Stimulated activated CD8-positive, alpha-beta memory T cell treated with anti-CD3 and anti-CD28 coated beads, Interleukin-4, amount 100 ng/mL, for 1 hour (primary cell): ENCODE measurements around the gene BTBD2.

Source experiments
- DNase-seq, 2 donors: peaks; one replicate each; pipeline ENCODE4 v3.0.0-alpha.2; 2020; ENCODE audit warnings: low read depth in 2 of 2, low spot score in 1 of 2

The BTBD2 gene

DNA sequence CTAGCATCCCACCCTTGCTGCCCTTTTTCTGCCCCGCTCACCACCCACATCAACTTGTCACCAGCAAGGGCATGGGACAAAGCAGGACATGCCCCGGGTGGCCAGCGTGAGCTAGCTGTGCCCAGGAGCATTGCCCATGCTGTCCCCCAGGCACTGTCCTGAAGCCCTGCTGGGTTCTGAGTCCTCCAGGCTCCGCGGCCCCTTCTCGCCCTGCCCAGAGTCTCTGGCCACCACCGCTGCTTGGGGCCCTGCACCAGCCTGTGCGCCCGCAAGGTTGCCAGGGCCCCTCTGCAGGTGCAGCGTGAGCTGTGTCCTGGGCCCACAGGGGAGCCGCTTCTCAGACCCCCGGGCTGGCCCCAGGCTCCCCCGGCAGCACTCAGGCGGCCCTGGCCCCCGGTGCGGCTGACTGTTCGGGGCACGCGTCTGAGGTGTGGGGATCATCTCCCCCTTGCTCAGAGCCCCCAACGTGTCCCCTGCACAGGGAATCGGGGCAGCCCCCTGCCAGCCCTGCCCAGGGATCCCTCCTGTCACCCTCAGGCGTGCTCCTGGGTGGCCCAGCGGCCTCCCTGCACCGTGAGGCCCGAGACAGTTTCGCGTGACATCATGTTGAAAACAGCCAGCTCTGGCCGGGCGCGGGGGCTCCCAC lies 70.5 kb downstream of the BTBD2 start:
- no peak for DNase-seq

DNA sequence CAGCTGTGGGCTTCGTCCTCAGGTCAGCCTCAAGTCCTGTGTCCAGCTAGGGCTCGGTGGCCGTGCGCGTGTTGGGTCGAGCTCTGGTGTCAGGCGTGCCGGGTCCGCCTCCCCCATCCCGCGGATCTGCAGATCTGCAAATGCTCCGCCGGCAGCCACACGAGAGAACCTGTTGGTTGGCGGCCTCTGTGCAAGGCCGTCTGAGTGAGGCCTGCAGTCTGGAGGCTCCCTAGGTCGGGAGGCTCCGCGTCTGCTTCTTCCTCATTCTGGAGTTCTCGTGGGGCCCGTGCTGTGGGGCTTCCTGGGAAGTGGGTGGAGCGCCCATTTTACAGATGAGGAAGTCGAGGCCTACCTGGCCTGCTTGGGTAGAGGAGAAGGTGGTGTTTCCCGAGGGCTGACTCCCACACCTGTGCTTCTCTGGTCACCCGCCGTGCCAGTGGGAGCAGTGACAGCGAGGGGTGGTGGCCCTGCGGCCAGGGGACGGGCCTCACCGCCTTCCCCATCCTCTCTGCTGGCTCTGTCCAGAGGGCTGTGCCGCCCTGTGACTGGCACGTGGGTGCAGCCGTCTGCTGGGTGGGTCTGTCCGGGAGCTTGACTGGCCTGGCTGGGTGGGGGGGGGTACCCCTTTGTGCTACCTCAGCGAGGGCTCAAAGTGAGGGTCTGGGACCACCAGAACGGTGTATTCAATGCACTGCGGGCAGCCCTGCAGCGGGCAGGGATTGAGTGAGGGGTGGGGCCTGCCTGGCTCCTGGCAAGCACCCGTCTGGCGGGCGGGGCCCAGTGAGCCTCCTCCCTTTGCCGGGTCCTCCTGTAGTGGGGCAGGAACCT lies 71.2 kb downstream of the BTBD2 start:
- no peak for DNase-seq

DNA sequence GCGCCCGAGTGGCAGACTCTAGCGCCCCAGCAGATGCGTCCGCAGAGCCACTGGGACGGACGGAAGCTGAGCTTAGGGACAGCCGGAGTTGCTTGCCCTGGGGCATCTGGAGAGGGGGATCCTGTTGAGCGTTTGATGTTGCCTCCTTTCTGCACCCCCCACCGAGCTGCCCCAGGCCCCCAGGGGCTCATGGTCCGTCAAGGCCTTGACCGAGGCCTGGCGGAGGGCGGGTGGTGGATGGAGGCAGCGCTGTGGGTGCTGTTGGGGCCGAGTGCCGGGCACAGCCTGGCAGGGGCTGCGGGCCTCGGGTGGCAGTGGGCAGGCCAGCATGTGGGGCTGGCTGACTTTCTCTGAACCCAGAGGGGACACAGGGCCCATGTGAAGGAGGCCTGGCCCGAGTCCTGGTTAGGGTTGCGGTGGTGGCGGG lies 71.8 kb downstream of the BTBD2 start:
- no peak for DNase-seq

DNA sequence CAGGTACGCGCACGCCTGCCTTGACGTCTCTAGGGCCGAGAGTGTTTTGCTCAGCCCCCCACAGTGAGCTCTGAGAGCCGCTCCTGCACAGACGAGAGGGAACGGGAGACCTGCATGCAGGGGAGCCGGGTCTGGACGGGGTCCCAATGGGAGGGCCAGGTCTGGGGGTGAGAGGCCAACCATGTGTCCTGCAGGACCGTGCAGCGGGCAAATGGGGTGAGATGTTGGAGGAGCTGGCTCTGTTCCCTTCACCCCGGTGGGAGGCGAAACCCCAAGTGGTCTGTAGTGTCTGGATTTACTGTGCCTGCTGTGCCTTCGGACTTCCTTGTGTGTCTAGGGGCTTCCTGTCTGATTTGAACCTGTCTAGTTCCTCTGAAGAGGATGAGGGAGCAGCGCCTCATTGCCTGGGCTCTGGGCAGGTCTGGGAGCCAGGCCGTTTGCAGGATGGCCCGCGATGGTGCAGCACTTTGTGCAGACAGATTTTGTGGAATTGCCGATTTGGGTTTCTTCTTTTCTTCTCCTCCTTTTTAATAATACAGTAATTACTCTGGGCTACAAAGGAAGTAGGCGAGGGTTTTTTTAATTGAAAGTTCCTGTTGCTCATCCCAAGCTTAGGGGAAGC lies 72.5 kb downstream of the BTBD2 start:
- no peak for DNase-seq

DNA sequence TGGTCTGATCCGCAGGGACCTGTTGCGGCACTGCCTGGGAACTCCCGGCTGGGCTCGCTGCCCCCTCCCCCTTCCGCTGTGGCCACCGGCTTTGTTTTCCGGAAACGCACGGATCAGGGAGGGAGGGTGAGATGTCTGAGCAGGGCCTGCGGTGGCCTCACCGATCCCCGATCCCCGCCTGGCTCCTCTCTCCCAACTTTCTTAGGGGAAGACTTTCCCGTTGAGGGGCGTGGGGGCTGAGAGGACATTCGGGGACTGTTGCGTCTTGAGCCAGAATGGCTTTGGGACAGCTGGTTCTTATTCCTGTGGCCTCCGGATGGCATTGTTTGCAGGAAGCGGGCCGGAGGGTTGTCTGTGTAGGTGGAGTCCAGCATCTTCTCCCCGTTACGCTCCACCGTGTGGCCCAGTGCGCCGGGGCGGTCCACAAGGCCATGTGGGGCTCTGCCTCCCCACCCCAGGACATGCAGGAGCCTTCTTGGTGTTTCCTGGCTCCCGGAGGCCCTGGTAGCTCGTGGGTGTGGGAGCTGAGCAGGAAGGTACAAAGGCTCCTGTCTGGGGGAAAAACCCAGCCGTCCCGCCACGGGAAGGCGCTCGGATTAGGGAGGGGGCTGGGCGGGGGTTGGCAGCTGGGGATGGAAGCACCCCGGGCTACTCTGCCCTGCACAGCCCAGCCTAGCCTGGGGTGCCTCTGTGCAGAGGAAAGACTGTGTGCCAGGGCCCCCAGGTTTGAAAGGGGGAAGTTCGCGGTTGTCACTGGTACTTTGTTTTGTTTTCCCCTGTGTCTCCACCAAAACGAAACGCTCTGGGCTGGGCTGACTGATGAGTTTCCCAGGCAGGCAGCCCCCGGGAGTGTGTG lies 73.2 kb downstream of the BTBD2 start:
- peak; percentile 50 to 64 for DNase-seq

DNA sequence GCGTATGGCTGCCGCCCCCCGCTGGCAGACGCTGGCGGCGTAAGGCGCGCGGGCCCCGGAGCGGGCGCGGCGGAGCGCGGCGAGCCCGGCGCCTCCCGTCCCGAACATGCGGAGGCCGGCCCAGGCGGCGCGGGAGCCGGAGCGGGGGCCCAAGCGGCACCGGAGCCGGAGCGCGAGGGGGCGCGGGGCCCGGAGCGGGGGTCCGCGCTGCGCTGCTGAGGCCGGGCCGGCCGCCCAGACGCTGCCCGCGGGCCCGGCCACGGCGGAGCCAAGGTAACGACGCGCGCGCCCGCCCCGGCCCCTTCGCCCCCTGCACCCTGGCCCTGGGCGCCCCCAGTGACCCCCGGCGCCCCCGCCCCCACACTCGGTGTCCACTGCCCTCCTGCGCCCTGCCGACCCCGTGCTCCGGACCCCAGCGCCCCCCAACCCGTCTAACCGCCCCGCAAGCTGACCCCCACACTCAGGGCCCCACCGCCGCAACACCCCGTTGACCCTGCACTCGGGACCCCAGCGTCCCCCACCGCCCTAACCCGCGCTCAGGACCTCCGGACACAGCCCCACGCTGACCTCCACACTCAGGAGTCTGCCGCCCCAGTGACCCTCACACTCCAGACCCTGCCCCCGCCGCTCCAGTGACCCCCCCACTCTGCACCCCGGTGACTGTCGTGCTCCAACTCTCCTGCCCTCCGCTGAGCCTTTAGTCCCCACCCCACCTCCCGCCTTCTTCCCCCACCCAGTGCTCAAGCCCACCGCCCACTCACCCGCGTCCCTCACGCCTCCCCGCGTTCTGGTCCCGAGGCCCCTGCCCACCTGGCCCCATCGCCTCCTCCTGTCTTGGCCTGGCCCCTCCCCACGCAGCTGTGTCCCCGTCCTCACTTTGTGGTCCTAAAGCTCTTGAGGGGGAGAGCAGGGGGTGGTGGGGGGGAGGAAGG lies 74.1 kb downstream of the BTBD2 start, which contains the start of gene CSNK1G2:
Gene CSNK1G2, plus strand, starts transcription at position 27 of the 932 bp plus-strand sequence. CDS start 28,601 bp downstream, outside the sequence.
- DNase-seq, result no peak

DNA sequence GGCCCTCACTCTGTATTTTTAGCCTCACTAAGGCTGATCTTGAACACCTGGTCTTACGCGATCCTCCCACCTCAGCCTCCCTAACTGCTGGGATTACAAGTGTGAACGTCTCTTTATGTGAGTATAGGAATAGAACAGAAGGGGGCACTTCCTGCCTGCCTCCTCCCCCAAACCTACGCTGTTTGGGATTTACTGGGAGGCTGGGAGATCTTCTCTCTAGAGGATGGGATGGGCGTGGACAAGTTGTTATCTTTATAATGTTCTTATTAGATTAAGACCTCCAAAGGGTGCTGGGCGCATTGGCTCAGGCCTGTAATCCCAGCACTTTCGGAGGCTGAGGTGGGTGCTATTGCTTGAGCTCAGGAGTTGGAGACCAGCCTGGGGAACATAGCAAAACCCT lies 77.4 kb downstream of the BTBD2 start:
- DNase-seq, result no peak

DNA sequence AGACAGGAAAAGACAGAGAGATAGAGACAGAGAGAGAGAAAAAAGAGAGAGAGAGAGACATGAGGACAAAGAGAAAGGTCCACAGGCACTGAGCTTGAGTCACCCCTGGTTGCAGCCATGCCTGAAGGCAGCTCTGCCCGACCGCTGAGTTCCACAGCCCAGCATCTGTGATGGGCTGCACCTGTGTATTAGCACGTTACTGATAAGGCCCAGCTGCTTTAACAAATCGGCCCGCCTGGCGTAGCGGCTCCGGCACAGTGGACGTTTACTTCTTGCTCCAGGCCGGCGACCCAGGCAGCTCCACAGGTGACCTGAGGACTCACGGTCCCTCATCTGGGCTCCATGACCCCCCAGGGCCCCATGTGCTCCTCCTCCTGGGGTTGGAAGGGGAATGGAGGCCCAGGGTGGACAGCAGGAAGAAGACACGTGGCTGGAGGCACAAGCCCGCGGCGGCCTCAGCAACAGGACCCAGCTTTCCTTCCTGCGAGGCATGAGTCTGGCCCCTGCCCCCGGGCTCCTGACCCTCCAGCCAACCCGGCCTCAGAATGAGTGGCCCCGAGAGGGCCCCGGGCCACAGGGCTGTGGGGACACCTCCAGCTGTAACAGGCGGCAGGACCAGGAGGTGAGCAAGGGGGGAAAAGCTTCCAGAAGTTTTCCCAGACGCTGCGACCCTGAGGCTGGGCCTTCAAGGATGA lies 78.5 kb downstream of the BTBD2 start:
- no peak for DNase-seq

DNA sequence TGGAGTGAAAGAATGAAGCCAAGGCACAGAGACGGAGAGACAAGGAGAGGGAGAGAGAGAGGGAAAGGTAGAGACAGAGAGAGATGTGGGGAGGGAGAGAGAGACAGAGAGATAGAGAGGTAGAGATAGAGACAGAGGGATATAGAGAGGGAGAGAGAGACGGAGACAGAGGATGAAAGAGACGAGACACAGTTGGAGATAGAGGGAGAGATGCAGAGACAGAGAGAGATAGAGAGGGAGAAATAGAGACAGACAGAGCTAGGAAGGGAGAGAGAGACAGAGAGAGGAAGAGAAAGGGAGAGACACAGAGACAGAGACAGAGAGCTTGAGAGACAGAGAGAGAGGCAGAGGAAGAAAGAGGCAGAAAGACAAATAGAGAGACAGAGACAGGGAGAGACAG lies 79.1 kb downstream of the BTBD2 start:
- no peak for DNase-seq

DNA sequence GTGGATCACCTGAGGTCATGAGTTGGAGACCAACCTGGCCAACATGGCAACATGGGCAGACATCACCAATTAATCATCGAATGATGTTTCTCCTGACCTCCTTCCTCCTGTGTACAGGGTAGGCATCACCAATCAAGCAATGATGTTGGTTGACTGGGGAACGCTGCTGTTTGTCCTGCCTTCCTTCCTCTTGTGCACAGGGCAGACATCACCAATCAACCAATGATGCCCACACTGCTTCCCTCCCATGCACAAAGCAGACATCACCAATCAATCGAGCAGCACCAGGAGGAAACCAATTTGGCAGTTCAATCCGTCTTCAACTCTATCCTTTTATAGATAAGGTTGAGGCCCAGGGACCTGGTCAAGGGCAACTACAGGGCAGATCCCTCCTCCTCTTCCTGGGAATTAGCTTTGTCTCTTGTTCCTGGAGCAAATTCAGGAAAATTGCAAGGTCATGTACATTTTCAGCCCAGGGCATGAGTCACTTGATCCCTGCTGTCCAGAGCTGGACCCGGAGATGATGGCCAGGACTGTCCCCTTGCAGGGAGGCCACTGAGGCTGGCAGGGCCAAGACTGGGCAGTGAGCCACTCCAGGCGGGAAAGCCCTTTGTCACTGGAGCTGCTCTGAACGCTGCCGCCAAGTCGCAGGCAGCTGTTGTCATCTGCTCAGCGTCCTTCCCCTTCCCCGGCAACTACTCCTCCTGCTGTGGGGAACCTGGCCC lies 79.9 kb downstream of the BTBD2 start:
- no peak for DNase-seq
